Fibroblast of skin of right quadriceps (primary cell): Measurements from ENCODE around the gene GATM.
"Not testable (repeated sequence)": the region's sequence is repeated elsewhere in the genome, so short reads cannot be mapped to it uniquely, and the experiment has no call there.

ENCODE experiments used
- DNase-seq: peaks from one replicate; pipeline ENCODE4 v3.0.0-alpha.2; 2013

GATM gene

DNA sequence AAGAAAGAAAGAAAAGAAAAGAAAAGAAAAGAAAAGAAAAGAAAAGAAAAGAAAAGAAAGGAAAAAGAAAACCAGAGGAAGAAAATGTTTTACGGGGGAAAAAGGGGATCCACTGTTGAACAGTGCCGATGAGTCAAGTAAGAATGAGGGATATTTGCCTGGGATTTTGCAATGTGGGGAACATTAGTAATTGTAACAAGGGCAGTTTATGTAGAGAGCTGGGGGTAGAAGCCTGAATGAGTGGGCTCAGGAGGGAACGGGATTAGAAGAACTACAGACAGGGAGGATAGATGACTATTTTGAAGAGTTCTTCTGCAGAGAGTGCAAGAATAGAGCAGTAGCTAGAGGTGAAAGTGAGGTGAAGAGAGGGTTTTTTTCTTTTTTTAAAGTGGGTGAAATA is 28.7 kb downstream of the GATM start:
- DNase-seq = no peak

DNA sequence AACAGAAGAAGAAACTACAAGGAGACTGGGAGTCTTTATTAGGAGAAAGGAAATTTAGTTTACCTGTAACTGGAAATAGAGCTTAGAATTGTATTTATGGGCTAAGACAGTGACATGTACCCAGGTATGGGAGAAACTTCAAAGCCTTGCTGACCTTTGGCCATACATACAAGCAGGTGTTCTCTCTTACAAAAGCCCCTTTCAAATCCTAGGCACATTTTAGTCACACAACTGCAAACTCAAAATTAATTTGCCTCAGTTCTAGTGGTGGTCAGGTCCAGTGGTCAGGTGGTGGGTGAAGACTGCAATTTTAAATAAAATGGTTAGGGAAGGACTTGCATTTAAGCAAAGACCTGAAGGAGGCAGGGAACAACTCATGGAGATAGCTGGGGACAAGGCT is 30.4 kb downstream of the GATM start:
- DNase-seq = no peak

DNA sequence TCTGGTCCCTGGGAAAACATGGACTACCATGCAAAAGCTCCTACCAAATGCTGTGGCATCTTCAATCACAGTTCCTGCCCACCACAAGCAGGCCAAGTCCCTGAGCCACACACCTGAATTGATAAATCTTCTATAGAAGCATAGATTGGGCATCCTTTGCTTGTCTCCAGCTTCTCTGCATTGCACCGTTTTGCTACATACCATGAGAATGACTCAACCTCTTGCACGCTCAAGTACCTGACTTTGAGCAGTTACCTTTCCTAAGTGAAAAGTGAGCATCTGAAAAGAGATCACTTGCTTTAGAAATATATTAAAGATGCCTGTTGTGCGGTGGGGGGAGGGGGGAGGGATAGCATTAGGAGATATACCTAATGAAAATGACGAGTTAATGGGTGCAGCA is 31.3 kb downstream of the GATM start:
- DNase-seq = no peak

DNA sequence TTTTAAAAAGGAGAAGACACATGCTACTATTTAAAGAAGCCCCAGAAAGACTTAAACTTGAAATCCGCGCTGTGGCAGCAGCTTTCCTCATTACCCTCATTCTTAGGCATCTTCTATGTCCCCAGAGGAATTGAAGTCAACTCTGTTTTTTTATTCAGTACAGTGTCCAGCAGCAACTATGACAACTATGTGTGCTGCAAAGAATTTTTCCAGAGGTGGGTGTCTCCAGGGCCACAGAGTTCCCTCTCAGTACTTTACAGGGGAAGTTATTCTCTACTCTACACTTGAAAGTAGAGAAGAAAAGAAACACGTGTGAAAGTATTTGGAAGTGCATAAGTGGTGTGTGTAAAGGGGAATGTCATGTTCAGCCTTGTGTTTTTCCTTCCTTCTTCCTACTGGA is 32.0 kb downstream of the GATM start:
- no peak for DNase-seq

DNA sequence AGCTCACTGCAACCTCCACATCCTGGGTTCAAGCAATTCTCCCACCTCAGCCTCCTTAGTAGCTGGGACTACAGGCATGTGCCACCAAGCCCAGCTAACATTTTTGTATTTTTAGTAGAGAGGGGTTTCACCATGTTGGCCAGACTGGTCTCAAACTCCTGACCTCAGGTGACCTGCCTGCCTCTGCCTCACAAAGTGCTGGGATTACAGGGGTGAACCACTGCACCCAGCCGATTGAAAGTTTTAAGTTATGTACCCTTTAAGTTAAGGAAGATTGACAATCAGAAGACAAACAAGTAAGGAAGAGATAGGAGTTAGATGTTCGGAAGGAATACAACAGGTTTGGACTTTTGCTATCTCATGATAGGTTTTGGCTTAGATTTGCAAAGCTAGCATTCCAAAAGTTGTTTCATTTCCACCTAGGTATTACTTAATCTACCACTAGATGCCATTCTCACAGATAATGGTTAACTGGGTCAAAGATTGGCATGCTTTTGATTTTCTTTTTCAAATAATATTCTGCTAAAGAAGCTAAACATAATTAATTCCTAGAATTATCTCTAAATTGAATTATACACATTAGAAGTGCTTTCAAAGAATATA is 35.0 kb downstream of the GATM start:
- DNase-seq = no peak

DNA sequence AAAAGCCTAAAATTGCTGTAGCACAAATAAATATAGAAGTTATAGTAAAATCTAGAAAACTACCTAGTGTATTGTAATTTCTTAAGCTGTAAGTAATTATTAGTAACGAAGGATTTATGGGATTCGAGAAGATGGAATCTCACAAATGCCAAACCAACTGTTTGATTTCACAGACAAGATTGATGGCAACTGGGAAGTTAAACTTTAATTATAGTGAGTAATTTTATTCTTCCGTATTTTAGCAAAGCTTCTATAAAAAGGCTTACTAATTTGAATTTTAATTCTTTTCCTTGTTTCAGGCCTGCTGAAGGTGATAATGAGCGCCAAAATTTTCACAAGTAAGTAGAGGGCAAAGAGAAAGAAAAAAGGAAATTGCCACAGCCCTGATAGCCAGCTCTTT is 36.6 kb downstream of the GATM start:
- no peak for DNase-seq

DNA sequence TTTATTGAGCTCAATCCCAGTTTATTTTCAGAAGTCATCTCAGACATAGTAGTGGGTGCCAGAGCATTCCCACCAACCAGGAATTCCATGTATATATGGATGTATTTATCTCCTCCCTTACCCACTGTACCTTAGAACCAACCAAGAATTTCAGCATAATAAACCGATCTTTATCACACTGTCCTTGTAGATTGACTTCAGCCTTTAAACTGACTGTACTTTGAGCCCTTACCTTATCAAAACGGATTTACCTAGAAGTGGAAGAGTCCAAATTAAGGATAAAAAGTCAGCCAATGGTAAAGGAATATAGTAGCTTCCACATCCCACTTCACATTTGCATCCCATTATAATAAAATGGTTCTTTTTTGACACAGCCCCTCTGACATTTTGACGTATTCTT is 37.9 kb downstream of the GATM start:
- no peak for DNase-seq

DNA sequence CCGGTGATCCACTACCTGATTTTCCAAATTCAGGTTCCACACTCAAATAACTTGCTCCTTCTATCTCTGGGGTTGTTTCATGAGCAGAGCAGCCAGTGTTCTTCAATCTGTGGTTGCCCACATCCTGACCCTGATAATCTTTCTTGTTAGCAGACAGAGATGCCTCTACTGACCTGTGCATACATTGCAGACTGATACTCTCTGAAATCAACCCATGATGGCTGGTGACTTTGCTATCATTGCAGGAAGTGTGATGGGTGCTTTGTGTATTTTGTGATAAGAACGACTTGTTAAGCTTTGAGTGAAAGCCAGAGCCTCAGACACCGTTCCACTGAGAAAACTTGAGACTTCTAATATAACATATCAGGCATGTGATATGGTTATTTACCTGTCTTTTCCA is 39.9 kb downstream of the GATM start:
- DNase-seq = no peak

DNA sequence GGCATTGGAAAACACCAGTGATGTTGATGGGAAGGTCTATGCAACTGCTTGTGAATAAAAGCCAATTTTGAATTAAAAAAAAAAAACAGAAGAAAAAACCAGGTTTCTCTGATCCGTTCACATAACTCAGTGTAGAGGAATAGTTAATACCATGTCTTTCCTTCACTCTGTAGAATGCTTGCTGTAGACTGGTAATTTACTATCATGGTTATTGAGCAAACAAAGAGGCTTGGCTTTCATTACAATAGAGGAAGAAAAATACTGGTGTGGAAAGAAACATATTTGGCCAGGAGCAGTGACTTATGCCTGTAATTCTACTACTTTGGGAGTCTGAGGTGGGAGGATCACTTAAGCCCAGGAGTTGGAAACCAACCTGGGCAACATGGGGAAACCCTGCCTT is 41.1 kb downstream of the GATM start:
- no peak for DNase-seq

DNA sequence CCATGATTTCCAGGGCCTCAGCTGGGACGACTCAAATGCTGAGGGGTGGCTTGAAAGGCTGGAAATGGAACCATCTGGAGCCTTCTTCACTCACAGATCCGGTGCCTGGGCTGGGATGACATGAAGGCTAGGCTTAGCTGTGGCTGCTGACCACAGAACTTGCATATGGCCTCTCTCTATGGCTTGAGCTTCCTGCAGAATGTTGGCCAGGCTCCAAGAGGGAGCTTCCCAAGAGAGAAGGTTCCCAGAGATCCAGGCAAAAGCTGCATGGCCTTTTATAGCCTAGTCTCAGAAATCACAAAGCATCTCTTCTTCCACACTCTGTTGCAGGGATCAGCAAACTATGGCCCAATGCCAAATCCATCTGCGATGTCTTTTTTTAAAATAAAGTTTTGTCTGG is 44.8 kb downstream of the GATM start:
- DNase-seq = peak; percentile 64

DNA sequence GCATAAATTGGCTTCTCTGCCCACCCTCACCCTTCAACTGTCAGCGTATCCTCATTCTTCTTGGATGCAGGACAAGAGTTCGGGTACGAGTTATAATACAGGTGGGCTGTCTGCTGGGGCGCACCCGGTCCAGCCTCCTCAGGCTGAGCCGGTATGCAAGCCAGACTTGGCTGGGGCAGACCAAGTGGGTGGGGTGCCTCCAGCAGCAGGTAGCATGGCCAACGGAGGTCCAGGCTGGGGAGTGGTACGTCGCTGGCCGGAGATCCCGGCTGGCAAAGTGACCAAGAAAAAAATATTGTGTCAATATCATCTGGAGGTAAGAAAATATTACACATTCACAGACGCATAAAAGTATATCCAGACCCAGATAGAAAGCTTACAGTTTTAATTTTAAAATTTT is 45.6 kb downstream of the GATM start:
- no peak for DNase-seq

DNA sequence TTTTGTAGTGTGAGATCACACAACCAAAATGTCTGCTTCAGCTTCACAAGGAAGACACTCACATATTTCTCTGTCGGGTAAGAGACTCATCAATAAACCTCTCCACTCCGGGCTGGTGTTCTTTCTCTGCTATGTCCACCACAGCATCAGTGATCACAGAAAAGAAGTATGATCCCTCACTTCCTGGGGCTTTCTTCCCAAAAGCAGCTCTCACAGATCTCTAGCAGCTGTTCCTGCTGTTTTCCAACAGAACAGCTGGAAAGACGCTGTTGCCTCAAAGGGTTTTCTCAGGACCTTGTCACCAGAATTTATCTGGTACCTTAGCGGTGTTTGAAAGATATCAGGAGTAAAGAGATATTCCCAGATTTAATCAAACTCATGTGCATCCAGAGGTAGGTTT is 46.4 kb downstream of the GATM start:
- DNase-seq = peak; percentile 16

DNA sequence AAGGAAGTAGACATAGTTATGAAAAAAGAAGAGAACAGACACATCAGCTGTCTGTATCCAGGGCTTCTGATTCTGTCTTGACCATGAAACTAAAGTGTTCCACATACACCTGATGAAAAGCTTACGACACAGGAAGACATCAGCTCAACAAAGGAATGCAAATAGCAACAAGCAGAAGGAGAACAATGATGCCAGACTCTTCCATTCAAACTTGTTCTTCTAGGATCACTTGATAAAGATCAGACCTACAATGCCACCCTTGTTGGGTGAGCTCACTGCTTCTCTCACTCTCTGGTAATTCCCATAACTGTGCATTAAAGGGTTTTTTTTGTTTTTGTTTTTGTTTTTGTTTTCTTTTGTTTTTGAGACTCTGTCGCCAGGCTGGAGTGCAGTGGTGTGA is 49.7 kb downstream of the GATM start:
- DNase-seq = no peak

DNA sequence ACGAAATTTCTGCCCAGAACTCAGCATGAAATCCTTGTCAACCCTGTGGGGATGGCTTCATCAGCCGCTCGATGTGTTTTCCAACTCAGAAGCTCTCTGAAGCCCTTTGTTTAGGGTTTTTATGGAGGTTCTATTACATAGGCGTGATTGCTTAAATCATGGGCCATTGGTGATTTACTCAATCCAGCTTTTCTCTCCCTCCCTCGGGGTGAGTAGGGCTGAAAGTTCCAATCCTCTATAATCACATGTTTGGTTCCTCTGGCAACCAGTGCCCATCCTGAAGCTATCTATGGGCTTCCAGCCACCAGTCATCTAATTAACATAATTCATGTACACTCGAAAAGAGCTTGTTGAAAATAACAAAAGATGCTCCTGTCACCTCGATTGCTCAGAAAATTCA is 51.6 kb downstream of the GATM start:
- DNase-seq = no peak

DNA sequence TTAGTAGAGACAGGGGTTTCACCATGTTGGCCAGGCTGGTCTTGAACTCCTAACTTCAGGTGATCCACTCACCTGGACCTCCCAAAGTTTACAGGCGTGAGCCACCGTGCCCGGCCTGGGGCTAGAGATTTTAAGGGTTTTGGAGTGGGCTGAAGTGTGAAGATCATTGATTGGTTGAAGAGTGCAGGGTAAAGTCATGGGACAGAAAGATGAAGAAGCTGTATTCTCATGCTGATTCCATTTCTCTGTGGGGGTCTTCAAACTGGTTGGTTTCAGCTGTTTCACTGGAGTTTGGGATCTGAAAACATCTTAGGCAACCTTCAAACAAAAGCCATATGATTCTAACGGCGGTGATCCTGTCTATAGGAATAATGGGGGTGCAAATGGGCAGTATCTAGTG is 52.1 kb downstream of the GATM start:
- no peak for DNase-seq

DNA sequence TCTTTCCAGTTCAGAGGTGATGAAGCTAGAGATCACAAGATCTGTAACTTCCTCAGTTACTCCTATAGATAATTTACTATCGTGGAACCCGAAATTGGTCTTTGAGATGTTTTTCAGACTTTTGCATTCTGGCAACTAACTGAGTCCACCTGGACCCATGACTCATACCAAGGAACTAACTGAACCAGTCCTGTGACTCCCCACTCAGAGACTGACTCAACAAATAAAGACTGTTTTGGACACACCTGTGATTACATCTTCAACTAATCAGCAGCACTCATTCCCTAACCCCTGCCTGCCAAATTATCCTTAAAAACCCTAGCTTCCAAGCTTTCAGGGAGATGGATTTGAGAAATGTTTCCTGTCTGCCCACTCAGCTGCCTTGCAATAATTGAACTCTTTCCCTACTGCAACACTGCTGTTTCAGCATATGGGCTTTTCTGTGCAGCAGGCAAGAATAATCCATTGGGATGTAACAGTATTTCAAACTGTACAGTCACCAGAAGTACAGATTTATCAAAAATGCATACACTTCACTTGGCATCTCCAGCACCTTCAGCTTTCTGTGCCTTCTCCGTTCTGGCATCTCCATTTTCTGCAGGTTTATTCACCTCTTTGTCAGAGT is 57.7 kb downstream of the GATM start:
- DNase-seq = no peak

DNA sequence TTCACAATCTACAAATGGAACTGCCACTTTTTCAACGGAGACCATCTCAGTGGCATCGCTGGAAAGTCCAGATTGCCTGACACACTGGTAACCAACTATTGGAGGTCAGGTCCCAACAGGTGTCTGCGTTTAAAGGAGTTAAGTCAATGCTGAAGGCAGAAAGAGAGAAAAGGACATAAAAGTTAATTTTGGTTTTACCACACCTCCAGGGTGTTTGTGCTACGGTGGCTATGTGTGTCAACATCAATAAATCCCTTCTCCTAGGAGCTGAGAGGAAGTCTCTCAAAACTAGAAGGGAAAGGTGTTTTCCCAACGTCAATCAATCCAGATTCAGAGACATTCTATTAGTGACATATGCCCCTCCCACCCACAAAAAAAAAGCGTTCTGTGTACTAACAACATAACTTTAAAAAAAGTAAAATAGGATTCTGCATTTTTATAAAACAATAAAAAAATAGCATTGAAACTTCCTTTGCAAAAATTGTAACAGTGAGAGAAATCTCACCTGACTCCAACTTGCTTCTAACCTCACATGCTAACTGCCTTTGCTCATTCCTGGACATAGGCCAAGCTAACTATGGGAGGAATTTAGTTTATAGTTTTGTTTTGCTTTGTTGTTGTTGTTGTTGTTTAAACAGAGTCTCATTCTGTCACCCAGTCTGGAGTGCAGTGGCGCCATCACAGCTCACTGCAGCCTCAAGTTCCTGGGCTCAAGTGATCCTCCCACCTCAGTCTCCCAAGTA is 58.7 kb downstream of the GATM start:
- no peak for DNase-seq

DNA sequence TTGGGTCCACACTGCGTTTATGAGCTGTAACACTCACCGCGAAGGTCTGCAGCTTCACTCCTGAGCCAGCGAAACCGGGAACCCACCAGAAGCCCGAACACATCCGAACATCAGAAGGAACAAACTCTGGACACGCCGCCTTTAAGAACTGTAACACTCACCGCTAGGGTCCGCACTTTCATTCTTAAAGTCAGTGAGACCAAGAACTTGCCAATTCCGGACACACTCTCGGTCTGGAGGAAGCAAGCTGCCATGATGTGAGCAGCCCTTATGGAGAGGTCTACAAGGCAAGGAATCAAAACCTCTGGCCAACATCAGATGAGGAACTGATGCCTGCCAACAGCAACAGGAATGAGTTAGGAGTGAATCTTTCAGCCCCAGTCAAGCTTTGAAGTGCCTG is 63.4 kb downstream of the GATM start:
- no peak for DNase-seq

DNA sequence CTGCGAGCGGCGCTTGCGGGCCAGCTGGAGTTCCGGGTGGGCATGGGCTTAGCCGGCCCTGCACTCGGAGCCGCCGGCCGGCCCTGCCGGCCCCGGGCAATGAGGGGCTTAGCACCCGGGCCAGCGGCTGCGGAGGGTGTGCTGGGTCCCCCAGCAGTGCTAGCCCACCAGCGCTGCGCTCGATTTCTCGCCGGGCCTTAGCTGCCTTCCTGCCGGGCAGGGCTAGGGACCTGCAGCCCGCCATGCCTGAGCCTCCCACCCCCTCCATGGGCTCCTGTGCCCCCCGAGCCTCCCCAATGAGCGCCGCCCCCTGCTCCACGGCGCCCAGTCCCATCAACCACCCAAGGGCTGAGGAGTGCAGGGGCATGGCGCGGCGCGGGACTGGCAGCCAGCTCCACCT is 64.2 kb downstream of the GATM start:
- DNase-seq = not testable (repeated sequence)
